Kidney (tissue), 14 donors: ENCODE measurements around the gene NEK6. TPM values are rescaled to one million over a fixed set of nuclear protein-coding genes. Genes with fewer than 3 reads are reported as not detected.

Source experiments
- DNase-seq, 5 donors: peaks; one replicate each; pipeline ENCODE4 v3.0.0-alpha.2; 2013 to 2020
- FAIRE-seq: peaks from 2 replicates; lab custom pipeline; 2012; peaks lifted over from hg19 to GRCh38; lab: Jason Lieb, UNC
- H3K27ac ChIP-seq, 2 donors: one replicate each; pipeline ENCODE4 v1.7.0; 2013; ENCODE audit warnings: low read depth in 2 of 2, low read length in 2 of 2, inconsistent platforms in 1 of 2
- H3K27me3 ChIP-seq: one replicate; pipeline ENCODE4 v1.7.1; 2013; ENCODE audit warnings: low read length, inconsistent platforms; ENCODE audit not compliant: control insufficient read depth, insufficient read depth
- H3K36me3 ChIP-seq, 3 donors: one replicate each; pipeline versions ENCODE4 v1.7.0 to v1.7.1; 2013; ENCODE audit warnings: low read length in 3 of 3, control low read depth in 1 of 3, inconsistent platforms in 1 of 3; ENCODE audit not compliant: insufficient read depth in 3 of 3, control insufficient read depth in 2 of 3
- H3K4me1 ChIP-seq, 3 donors: one replicate each; pipeline versions ENCODE4 v1.7.0 to v1.7.1; 2013; ENCODE audit warnings: low read length in 3 of 3, inconsistent platforms in 1 of 3, low read depth in 1 of 3; ENCODE audit not compliant: control insufficient read depth in 2 of 3, insufficient read depth in 2 of 3
- H3K4me3 ChIP-seq, 3 donors: one replicate each; pipeline versions ENCODE4 v1.7.0 to v1.8.1; 2013; ENCODE audit warnings: low read length in 3 of 3, control low read depth in 1 of 3, inconsistent platforms in 1 of 3
- H3K9ac ChIP-seq, 3 donors: one replicate each; pipeline versions ENCODE4 v1.7.0 to v1.7.1; 2013; ENCODE audit warnings: low read length in 3 of 3, control low read depth in 1 of 3, inconsistent platforms in 1 of 3
- H3K9me3 ChIP-seq, 3 donors: one replicate each; pipeline versions ENCODE4 v1.7.0 to v1.7.1; 2013; ENCODE audit warnings: low read length in 3 of 3, control low read depth in 1 of 3, inconsistent platforms in 1 of 3; ENCODE audit not compliant: control insufficient read depth in 2 of 3, insufficient read depth in 1 of 3
- intact Hi-C: fragments of 100-400 bp; cut with DNase I; formaldehyde crosslinking; loops from one replicate; pipeline ENCODE4 v1.11.1; 2022
- polyA plus RNA-seq: library from polyadenylated mRNA; stranded (reverse); fragments of 350-450 nt; fragmentation: Illumina TruSeq; extraction: RNeasy Lipid Tissue Mini Kit (QIAGEN cat#74804); gene quantifications from one replicate; pipeline ENCODE4 v1.2.3, GENCODE V29; 2014; ENCODE audit warnings: low read depth, low replicate concordance; ENCODE audit not compliant: insufficient read depth
- total RNA-seq: library from RNA; stranded (reverse); fragmentation: NEBNext Ultra II Directional; extraction: Animal tissue kit (Norgen Biotek cat#: 25700); gene quantifications from one replicate; pipeline ENCODE4 v1.2.1, GENCODE V29; 2021
- TF ChIP-seq, protein P1 (sequence below): IDR thresholded peaks from 3 replicates; pipeline ENCODE4 v1.5.1; 2012; ENCODE audit warnings: mild to moderate bottlenecking, moderate library complexity, borderline replicate concordance; ENCODE audit not compliant: insufficient read depth; ENCODE audit errors: extremely low read depth
- donor health status: control.
- donor health status: control.
- donor health status: control.
- donor health status: control.
- donor health status: control.
- donor health status: DM: yes; HTN: yes; CAD: no.
- donor health status: Normal renal cell carcinoma (clear cell type).

The NEK6 gene
- total and polyA plus RNA-seq, 2 donors from 2014 or later, result 14.9 to 82.1 TPM

- Histone ChIP-seq H3K27me3 (no peaks in the 10 kb centered on the region), H3K4me3 (no peak overlapping the region), H3K4me1 (no peaks in the 10 kb centered on the region), H3K9ac (no peak overlapping the region), H3K36me3 (no peaks in the 10 kb centered on the region), H3K9me3 (no peaks in the 10 kb centered on the region), H3K27ac (no peak overlapping the region)
- DNase-seq, result no peak
- intact Hi-C loops, result no loop called here
- TF ChIP-seq, protein P1, sequence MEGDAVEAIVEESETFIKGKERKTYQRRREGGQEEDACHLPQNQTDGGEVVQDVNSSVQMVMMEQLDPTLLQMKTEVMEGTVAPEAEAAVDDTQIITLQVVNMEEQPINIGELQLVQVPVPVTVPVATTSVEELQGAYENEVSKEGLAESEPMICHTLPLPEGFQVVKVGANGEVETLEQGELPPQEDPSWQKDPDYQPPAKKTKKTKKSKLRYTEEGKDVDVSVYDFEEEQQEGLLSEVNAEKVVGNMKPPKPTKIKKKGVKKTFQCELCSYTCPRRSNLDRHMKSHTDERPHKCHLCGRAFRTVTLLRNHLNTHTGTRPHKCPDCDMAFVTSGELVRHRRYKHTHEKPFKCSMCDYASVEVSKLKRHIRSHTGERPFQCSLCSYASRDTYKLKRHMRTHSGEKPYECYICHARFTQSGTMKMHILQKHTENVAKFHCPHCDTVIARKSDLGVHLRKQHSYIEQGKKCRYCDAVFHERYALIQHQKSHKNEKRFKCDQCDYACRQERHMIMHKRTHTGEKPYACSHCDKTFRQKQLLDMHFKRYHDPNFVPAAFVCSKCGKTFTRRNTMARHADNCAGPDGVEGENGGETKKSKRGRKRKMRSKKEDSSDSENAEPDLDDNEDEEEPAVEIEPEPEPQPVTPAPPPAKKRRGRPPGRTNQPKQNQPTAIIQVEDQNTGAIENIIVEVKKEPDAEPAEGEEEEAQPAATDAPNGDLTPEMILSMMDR, result no peak
- FAIRE-seq, result no peak
Observed at GRCh38 chr9:124309667-124310084, 51.9 kb downstream of the NEK6 start.

GRCh38 chr9:124311283-124311682 is 53.5 kb downstream of the NEK6 start:
- Histone ChIP-seq H3K9ac (no peak overlapping the region), H3K4me1 (no peaks in the 10 kb centered on the region), H3K27ac (no peak overlapping the region), H3K4me3 (no peak overlapping the region), H3K36me3 (peaks cover 0 to 4% (median 0%) of the 10 kb centered on the region in 3 donors), H3K27me3 (no peaks in the 10 kb centered on the region), H3K9me3 (no peaks in the 10 kb centered on the region)
- DNase-seq (no peak), FAIRE-seq (no peak)
- intact Hi-C loops, result no loop called here
- TF ChIP-seq, protein P1, result no peak

GRCh38 chr9:124312290-124313265 is 54.8 kb downstream of the NEK6 start:
- peaks cover 0 to 4% (median 0%) of the 10 kb centered on the region in 3 donors for H3K36me3 ChIP-seq
- H3K4me1 ChIP-seq, result no peaks in the 10 kb centered on the region
- H3K9me3 ChIP-seq, result no peaks in the 10 kb centered on the region
- no peaks in the 10 kb centered on the region for H3K27me3 ChIP-seq
- H3K4me3 ChIP-seq, result no peak overlapping the region
- FAIRE-seq (no peak), DNase-seq (no peak)
- intact Hi-C loops, result no loop called here
- TF ChIP-seq, protein P1, result no peak
- H3K27ac ChIP-seq, result no peak overlapping the region
- no peak overlapping the region for H3K9ac ChIP-seq
